Measurements from ENCODE around the gene C4orf36.
"Not testable (repeated sequence)": the region's sequence is repeated elsewhere in the genome, so short reads cannot be mapped to it uniquely, and the experiment has no call there.

Gene C4orf36

GRCh38 chr4:86893136-86893535 lies 914 bp upstream of the C4orf36 start:
- TF ChIP-seq CTCF (IDR thresholded peaks at IDR 0.05; ENCODE audit: control extremely low read depth, extremely low read depth, low read depth, missing control alignments): no peak
- no peak for DNase-seq (ENCODE audit: extremely low spot score)
- POLR2A ChIA-PET: no interaction called here
- CTCF ChIA-PET: interaction anchor here (0.8 to 8.9 kb wide), 2 partner anchors 395 to 402 kb away, joined by 3 to 131 read pairs; no protein-coding TSS in a partner anchor

GRCh38 chr4:86892636-86892960 lies 376 bp upstream of the C4orf36 start:
- no peak for DNase-seq (ENCODE audit: extremely low spot score)
- TF ChIP-seq CTCF (IDR thresholded peaks at IDR 0.05; ENCODE audit: control extremely low read depth, extremely low read depth, low read depth, missing control alignments): no peak
- CTCF ChIA-PET: interaction anchor here (0.8 to 8.9 kb wide), 2 partner anchors 394 to 402 kb away, joined by 3 to 131 read pairs; no protein-coding TSS in a partner anchor
- POLR2A ChIA-PET: no interaction called here

GRCh38 chr4:86890790-86891189 lies 1.4 kb downstream of the C4orf36 start:
- no peak for DNase-seq (ENCODE audit: extremely low spot score)
- ChIA-PET CTCF (interaction anchor here (8.9 kb wide), 1 partner anchor 393 kb away, joined by 131 read pairs; no protein-coding TSS in a partner anchor), POLR2A (no interaction called here)
- TF ChIP-seq CTCF (IDR thresholded peaks at IDR 0.05; ENCODE audit: control extremely low read depth, extremely low read depth, low read depth, missing control alignments): no peak

GRCh38 chr4:86879641-86880040 lies 12.6 kb downstream of the C4orf36 start:
- POLR2A ChIA-PET: no interaction called here
- CTCF ChIA-PET: interaction anchor here (1.1 to 1.4 kb wide), 2 partner anchors 15 to 384 kb away, joined by 3 to 4 read pairs; no protein-coding TSS in a partner anchor
- TF ChIP-seq CTCF (IDR thresholded peaks at IDR 0.05; ENCODE audit: control extremely low read depth, extremely low read depth, low read depth, missing control alignments): no peak
- no peak for DNase-seq (ENCODE audit: extremely low spot score)

- POLR2A ChIA-PET: no interaction called here
Observed at GRCh38 chr4:86878640-86879039, 13.6 kb downstream of the C4orf36 start.

GRCh38 chr4:86876894-86877685 lies 15.1 kb downstream of the C4orf36 start:
- ChIA-PET CTCF (interaction anchor here (1.2 kb wide), 1 partner anchor 18 kb away, joined by 3 read pairs; no protein-coding TSS in a partner anchor), POLR2A (no interaction called here)
- no peak for TF ChIP-seq CTCF (IDR thresholded peaks at IDR 0.05; ENCODE audit: control extremely low read depth, extremely low read depth, low read depth, missing control alignments)
- DNase-seq (ENCODE audit: extremely low spot score): no peak

More at GRCh38 chr4:86878640-86879039, 13.6 kb downstream of the C4orf36 start:
- CTCF ChIA-PET: interaction anchor here (1.1 to 1.4 kb wide), 2 partner anchors 16 to 383 kb away, joined by 3 to 4 read pairs; no protein-coding TSS in a partner anchor
- no peak for DNase-seq (ENCODE audit: extremely low spot score)
- TF ChIP-seq CTCF (IDR thresholded peaks at IDR 0.05; ENCODE audit: control extremely low read depth, extremely low read depth, low read depth, missing control alignments): no peak

- POLR2A ChIA-PET; DNase-seq (ENCODE audit: extremely low spot score): not testable (repeated sequence)
- CTCF ChIA-PET: interaction anchor here (0.9 kb wide), 1 partner anchor 376 kb away, joined by 3 read pairs; no protein-coding TSS in a partner anchor
Observed at GRCh38 chr4:86875436-86875835, 16.8 kb downstream of the C4orf36 start.

Measured in GM10248 (cell line).